CD4-positive, alpha-beta memory T cell (primary cell): Measurements from ENCODE around the gene HDLBP. TPM values are rescaled to one million over a fixed set of nuclear protein-coding genes. Genes with fewer than 3 reads are reported as not detected.

Source experiments
- CTCF ChIA-PET: fragments of 350-600 bp; sonication (Branson Sonifier 250); formaldehyde crosslinking; loops from one replicate; lab custom pipeline; 2021; ENCODE audit warnings: inconsistent platforms; ENCODE audit not compliant: partially characterized antibody; lab: Charles Lee
- POLR2A ChIA-PET: fragments of 350-600 bp; sonication (Branson Sonifier 250); formaldehyde crosslinking; loops from one replicate; lab custom pipeline; 2021; ENCODE audit not compliant: partially characterized antibody; lab: Charles Lee
- DNase-seq, 5 donors: peaks; one replicate each; pipeline versions ENCODE4 v3.0.0 to v3.0.0-alpha.2; 2020 to 2022; ENCODE audit warnings: mixed read lengths in 1 of 5
- H3K27ac ChIP-seq: one replicate; pipeline ENCODE4 v1.7.0; 2013; ENCODE audit warnings: low read depth, low read length
- H3K27me3 ChIP-seq: 2 replicates; pipeline ENCODE4 v1.7.0; 2013; ENCODE audit warnings: mild to moderate bottlenecking, low read length, moderate library complexity; ENCODE audit not compliant: insufficient read depth
- H3K36me3 ChIP-seq: 2 replicates; pipeline ENCODE4 v1.7.0; 2013; ENCODE audit warnings: mild to moderate bottlenecking, low read length, moderate library complexity; ENCODE audit not compliant: insufficient read depth
- H3K4me1 ChIP-seq: 2 replicates; pipeline ENCODE4 v1.7.0; 2013; ENCODE audit warnings: mild to moderate bottlenecking, low read length, moderate library complexity; ENCODE audit not compliant: insufficient read depth
- H3K4me3 ChIP-seq, 2 donors: one replicate each; pipeline ENCODE4 v1.7.0; 2013; ENCODE audit warnings: low read length in 2 of 2, mild to moderate bottlenecking in 1 of 2
- H3K9me3 ChIP-seq, 2 donors: one replicate each; pipeline ENCODE4 v1.7.0; 2013; ENCODE audit warnings: low read length in 2 of 2, control low read depth in 1 of 2; ENCODE audit not compliant: control insufficient read depth in 1 of 2
- H3K27ac Mint-ChIP-seq, 7 donors: one replicate each; pipeline ENCODE4 v1.8.0; 2020 to 2021; ENCODE audit warnings: mixed read lengths in 7 of 7, mild to moderate bottlenecking in 6 of 7, inconsistent platforms in 3 of 7, moderate library complexity in 3 of 7
- H3K27me3 Mint-ChIP-seq, 2 donors: one replicate each; pipeline ENCODE4 v1.8.0; 2020 to 2021; ENCODE audit warnings: mixed read lengths in 2 of 2
- H3K36me3 Mint-ChIP-seq, 2 donors: one replicate each; pipeline ENCODE4 v1.8.0; 2020 to 2021; ENCODE audit warnings: mixed read lengths in 2 of 2, inconsistent platforms in 1 of 2, mild to moderate bottlenecking in 1 of 2
- H3K4me1 Mint-ChIP-seq, 4 donors: one replicate each; pipeline ENCODE4 v1.8.0; 2020 to 2021; ENCODE audit warnings: mixed read lengths in 4 of 4, mild to moderate bottlenecking in 1 of 4
- H3K4me3 Mint-ChIP-seq, 8 donors: one replicate each; pipeline ENCODE4 v1.8.0; 2020 to 2021; ENCODE audit warnings: mixed read lengths in 8 of 8, mild to moderate bottlenecking in 7 of 8, moderate library complexity in 6 of 8, inconsistent platforms in 3 of 8
- H3K9me3 Mint-ChIP-seq, 8 donors: one replicate each; pipeline ENCODE4 v1.8.0; 2020 to 2021; ENCODE audit warnings: mixed read lengths in 8 of 8, mild to moderate bottlenecking in 5 of 8, inconsistent platforms in 3 of 8, moderate library complexity in 1 of 8
- intact Hi-C: fragments of 100-400 bp; cut with micrococcal nuclease; formaldehyde crosslinking; loops from one replicate; pipeline ENCODE4 v1.15.1; 2023
- polyA plus RNA-seq, 2 donors: library from polyadenylated mRNA; unstranded; fragments of 300-500 nt; fragmentation: Illumina TruSeq; gene quantifications; one replicate each; pipeline ENCODE4 v1.2.3, GENCODE V29; 2021
- total RNA-seq, 2 experiments: library from RNA; stranded (reverse); gene quantifications; one replicate each; pipeline ENCODE4 v1.2.3, GENCODE V29; 2021

The HDLBP gene
- total and polyA plus RNA-seq, 4 experiments from 2014 or later, result 24.7 to 183 (median 124) TPM

GRCh38 chr2:241307055-241307454, 8.4 kb downstream of the HDLBP start:
- Histone ChIP-seq H3K4me3 (no peak overlapping the region), H3K36me3 (no peaks in the 10 kb centered on the region), H3K9me3 (no peaks in the 10 kb centered on the region), H3K27me3 (no peaks in the 10 kb centered on the region), H3K27ac (no peak overlapping the region), H3K4me1 (peaks cover 77% of the 10 kb centered on the region)
- no peaks in the 10 kb centered on the region for H3K27me3 Mint-ChIP-seq
- intact Hi-C loops, result no loop called here
- ChIA-PET POLR2A (interaction anchor here (5.0 kb wide), 1 partner anchor 9 kb away, joined by 23 read pairs; the partner anchor contains the start of genes HDLBP and SEPTIN2), CTCF (no interaction called here)
- H3K27ac Mint-ChIP-seq, result peak overlapping the region in 6 of 7 donors; percentile 18 to 52 (median 30)
- no peaks in the 10 kb centered on the region for H3K9me3 Mint-ChIP-seq
- peak overlapping the region in 2 of 8 donors; percentile 35 to 45 for H3K4me3 Mint-ChIP-seq
- peaks cover 5 to 8% of the 10 kb centered on the region in 2 donors for H3K36me3 Mint-ChIP-seq
- H3K4me1 Mint-ChIP-seq, result peaks cover 54 to 87% (median 71%) of the 10 kb centered on the region in 4 donors
- peak in 1 of 5 donors; percentile 5 for DNase-seq

- ChIA-PET POLR2A (interaction anchor here (0.5 to 5.0 kb wide), 3 partner anchors 9 to 50 kb away, joined by 3 to 23 read pairs (median 6); partner anchors contain the start of genes HDLBP and SEPTIN2), CTCF (interaction anchor here (0.7 to 1.2 kb wide), 2 partner anchors 16 to 27 kb away, joined by 3 read pairs; no protein-coding TSS in a partner anchor)
- Histone ChIP-seq H3K27ac (no peak overlapping the region), H3K4me1 (peaks cover 63% of the 10 kb centered on the region), H3K9me3 (no peaks in the 10 kb centered on the region), H3K4me3 (no peak overlapping the region), H3K27me3 (no peaks in the 10 kb centered on the region), H3K36me3 (no peaks in the 10 kb centered on the region)
- H3K4me3 Mint-ChIP-seq, result no peak overlapping the region
- no peaks in the 10 kb centered on the region for H3K27me3 Mint-ChIP-seq
- intact Hi-C loops, result no loop called here
- H3K4me1 Mint-ChIP-seq, result peaks cover 43 to 78% (median 56%) of the 10 kb centered on the region in 4 donors
- peak overlapping the region in 2 of 7 donors; percentile 38 to 60 for H3K27ac Mint-ChIP-seq
- no peaks in the 10 kb centered on the region for H3K9me3 Mint-ChIP-seq
- no peak for DNase-seq
- peaks cover 4 to 5% of the 10 kb centered on the region in 2 donors for H3K36me3 Mint-ChIP-seq
Observed at GRCh38 chr2:241304039-241304670, 11.3 kb downstream of the HDLBP start.

GRCh38 chr2:241302759-241303651, 12.5 kb downstream of the HDLBP start:
- H3K4me3 Mint-ChIP-seq, result peak overlapping the region in 2 of 8 donors; percentile 27 to 50
- CTCF ChIA-PET, result interaction anchor here (1.0 to 1.9 kb wide), 3 partner anchors 10 to 388 kb away, joined by 3 to 6 read pairs (median 3); no protein-coding TSS in a partner anchor
- H3K9me3 Mint-ChIP-seq, result no peaks in the 10 kb centered on the region
- no peaks in the 10 kb centered on the region for H3K27me3 Mint-ChIP-seq
- Histone ChIP-seq H3K4me1 (peaks cover 61% of the 10 kb centered on the region), H3K4me3 (no peak overlapping the region), H3K27me3 (no peaks in the 10 kb centered on the region), H3K27ac (no peak overlapping the region), H3K36me3 (no peaks in the 10 kb centered on the region), H3K9me3 (no peaks in the 10 kb centered on the region)
- peak overlapping the region in 4 of 7 donors; percentile 31 to 71 (median 40) for H3K27ac Mint-ChIP-seq
- peaks cover 40 to 77% (median 57%) of the 10 kb centered on the region in 4 donors for H3K4me1 Mint-ChIP-seq
- POLR2A ChIA-PET, result interaction anchor here (0.5 to 5.8 kb wide), 4 partner anchors 10 to 49 kb away, joined by 3 to 46 read pairs (median 14); partner anchors contain the start of genes HDLBP and SEPTIN2
- no peak for DNase-seq
- H3K36me3 Mint-ChIP-seq, result peaks cover 0 to 1% of the 10 kb centered on the region in 2 donors
- intact Hi-C loops, result no loop called here

- Histone ChIP-seq H3K27me3 (no peaks in the 10 kb centered on the region), H3K9me3 (no peaks in the 10 kb centered on the region), H3K27ac (no peak overlapping the region), H3K4me3 (no peak overlapping the region), H3K36me3 (no peaks in the 10 kb centered on the region), H3K4me1 (peaks cover 62% of the 10 kb centered on the region)
- peaks cover 3% of the 10 kb centered on the region in 2 donors for H3K36me3 Mint-ChIP-seq
- H3K27me3 Mint-ChIP-seq, result no peaks in the 10 kb centered on the region
- ChIA-PET CTCF (interaction anchor here (1.0 to 1.9 kb wide), 3 partner anchors 9 to 387 kb away, joined by 3 to 6 read pairs (median 4); no protein-coding TSS in a partner anchor), POLR2A (interaction anchor here (1.2 to 5.8 kb wide), 2 partner anchors 10 to 13 kb away, joined by 3 to 46 read pairs; partner anchors contain the start of genes HDLBP and SEPTIN2)
- peak overlapping the region in 2 of 7 donors; percentile 8 to 39 for H3K27ac Mint-ChIP-seq
- peaks cover 36 to 76% (median 54%) of the 10 kb centered on the region in 4 donors for H3K4me1 Mint-ChIP-seq
- no peaks in the 10 kb centered on the region for H3K9me3 Mint-ChIP-seq
- H3K4me3 Mint-ChIP-seq, result no peak overlapping the region
- intact Hi-C loops, result no loop called here
- no peak for DNase-seq
Observed at GRCh38 chr2:241302083-241302482, 13.4 kb downstream of the HDLBP start.

GRCh38 chr2:241300000-241300399, 15.5 kb downstream of the HDLBP start:
- no peak overlapping the region for H3K4me3 ChIP-seq
- Mint-ChIP-seq H3K4me1 (peaks cover 39 to 77% (median 59%) of the 10 kb centered on the region in 4 donors), H3K4me3 (peak overlapping the region in 7 of 8 donors; percentile 25 to 65 (median 58)), H3K36me3 (peaks cover 3 to 7% of the 10 kb centered on the region in 2 donors), H3K9me3 (no peaks in the 10 kb centered on the region), H3K27ac (peak overlapping the region in 6 of 7 donors; percentile 29 to 89 (median 62)), H3K27me3 (no peaks in the 10 kb centered on the region)
- no peak overlapping the region for H3K27ac ChIP-seq
- H3K4me1 ChIP-seq, result peaks cover 56% of the 10 kb centered on the region
- intact Hi-C loops, result loop anchor here (2.0 kb wide), 1 partner anchor 15 kb away; the partner anchor contains the start of genes HDLBP and SEPTIN2
- peak; percentile 23 to 59 (median 50) for DNase-seq
- CTCF ChIA-PET, result interaction anchor here (3.2 kb wide), 1 partner anchor 15 kb away, joined by 14 read pairs; the partner anchor contains the start of genes HDLBP and SEPTIN2
- no peaks in the 10 kb centered on the region for H3K9me3 ChIP-seq
- POLR2A ChIA-PET, result interaction anchor here (5.8 kb wide), 1 partner anchor 15 kb away, joined by 46 read pairs; the partner anchor contains the start of genes HDLBP and SEPTIN2
- H3K36me3 ChIP-seq, result no peaks in the 10 kb centered on the region
- H3K27me3 ChIP-seq, result no peaks in the 10 kb centered on the region

GRCh38 chr2:241298673-241299072, 16.8 kb downstream of the HDLBP start:
- intact Hi-C loops, result loop anchor here (2.0 kb wide), 1 partner anchor 16 kb away; the partner anchor contains the start of genes HDLBP and SEPTIN2
- no peaks in the 10 kb centered on the region for H3K9me3 Mint-ChIP-seq
- Histone ChIP-seq H3K4me1 (peaks cover 45% of the 10 kb centered on the region), H3K9me3 (no peaks in the 10 kb centered on the region), H3K27me3 (no peaks in the 10 kb centered on the region), H3K36me3 (no peaks in the 10 kb centered on the region), H3K27ac (peak overlapping the region; percentile 5), H3K4me3 (peak overlapping the region in 1 of 2 donors; percentile 3)
- peak overlapping the region; percentile 64 to 87 (median 76) for H3K4me3 Mint-ChIP-seq
- peaks cover 3 to 7% of the 10 kb centered on the region in 2 donors for H3K36me3 Mint-ChIP-seq
- POLR2A ChIA-PET, result interaction anchor here (0.6 to 5.8 kb wide), 8 partner anchors 10 to 220 kb away, joined by 3 to 46 read pairs (median 4); partner anchors contain the start of genes HDLBP and SEPTIN2
- peak; percentile 47 to 61 (median 52) for DNase-seq
- H3K4me1 Mint-ChIP-seq, result peaks cover 37 to 72% (median 54%) of the 10 kb centered on the region in 4 donors
- no peaks in the 10 kb centered on the region for H3K27me3 Mint-ChIP-seq
- CTCF ChIA-PET, result interaction anchor here (1.2 to 3.2 kb wide), 5 partner anchors 10 to 20 kb away, joined by 3 to 14 read pairs (median 5); partner anchors contain the start of genes HDLBP and SEPTIN2
- H3K27ac Mint-ChIP-seq, result peak overlapping the region; percentile 58 to 95 (median 87)
